BJ (cell line): ENCODE results near the gene SYNPO2. TPM values are rescaled to one million over a fixed set of nuclear protein-coding genes. Genes with fewer than 3 reads are reported as not detected.

ENCODE experiments used
- CTCF ChIA-PET: fragments of 350-600 bp; formaldehyde crosslinking; extraction: SDS; loops from one replicate; lab custom pipeline; 2021; ENCODE audit warnings: antibody characterized with exemption, inconsistent platforms; lab: Yijun Ruan, JAX
- POLR2A ChIA-PET: fragments of 300-600 bp; sonication (Branson Sonifier 250); formaldehyde crosslinking; extraction: SDS; loops from one replicate; lab custom pipeline; 2021; ENCODE audit warnings: antibody characterized with exemption; lab: Charles Lee
- DNase-seq: peaks from one replicate; pipeline ENCODE4 v3.0.0-alpha.2; 2011; ENCODE audit warnings: low read depth
- H3K27me3 ChIP-seq: 2 replicates; pipeline ENCODE4 v1.6.0; 2011; ENCODE audit warnings: low read length; ENCODE audit not compliant: control insufficient read depth, insufficient read depth
- H3K36me3 ChIP-seq: 2 replicates; pipeline ENCODE4 v1.5.1; 2011; ENCODE audit warnings: low read length; ENCODE audit not compliant: control insufficient read depth, insufficient read depth
- H3K4me3 ChIP-seq: 2 replicates; pipeline ENCODE4 v1.5.1; 2011; ENCODE audit warnings: low read depth, mild to moderate bottlenecking, control low read depth, low read length
- CTCF ChIP-seq: IDR thresholded peaks from 2 replicates; pipeline ENCODE4 v1.5.1; 2011; ENCODE audit warnings: low read depth, mild to moderate bottlenecking, control low read depth, inconsistent platforms, low read length, moderate library complexity; ENCODE audit not compliant: insufficient read depth
- polyA plus RNA-seq: library from polyadenylated mRNA; depleted of rRNA; stranded (reverse); fragments of >200 nt; gene quantifications from 2 replicates; pipeline ENCODE4 v1.2.3, GENCODE V29; 2011

The SYNPO2 gene
- polyA plus RNA-seq, 1 experiment, result 39.9 TPM

DNA sequence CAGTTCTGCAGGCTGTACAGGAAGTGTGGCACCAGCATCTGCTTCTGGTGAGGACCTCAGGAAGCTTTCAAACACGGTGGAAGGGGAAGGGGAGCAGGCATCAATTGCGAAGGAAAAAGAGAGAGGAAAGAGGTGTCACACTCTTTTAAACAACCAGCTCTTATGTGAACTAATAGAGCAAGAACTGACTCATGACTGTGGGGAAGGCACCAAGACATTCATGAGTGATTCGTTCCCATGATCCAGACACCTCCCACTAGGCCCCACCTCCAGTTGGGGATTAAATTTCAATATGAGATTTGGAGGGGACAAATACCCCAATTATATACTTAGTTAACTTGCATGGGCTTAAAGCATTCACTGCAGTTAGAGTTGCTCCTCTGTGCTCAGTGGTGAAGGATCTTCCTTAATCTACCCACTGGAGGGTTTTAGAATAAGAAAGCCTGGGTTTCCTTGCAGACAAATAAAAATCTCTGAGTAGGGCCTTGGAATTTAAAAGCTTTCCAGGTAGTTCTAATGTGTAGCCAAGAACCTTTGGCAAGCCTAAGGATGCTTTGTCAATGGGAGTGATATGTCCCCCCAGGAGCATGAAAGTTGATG lies 60.0 kb downstream of the SYNPO2 start:
- Histone ChIP-seq H3K4me3 (no peak overlapping the region), H3K27me3 (no peaks in the 10 kb centered on the region), H3K36me3 (peaks cover 1% of the 10 kb centered on the region; the same call in 1 of the 2 replicates)
- DNase-seq, result no peak
- TF ChIP-seq CTCF, result no peak
- ChIA-PET CTCF (interaction anchor here (1.0 kb wide), 1 partner anchor 176 kb away, joined by 3 read pairs; no protein-coding TSS in a partner anchor), POLR2A (no interaction called here)

GRCh38 chr4:118950224-118950623 lies 61.6 kb downstream of the SYNPO2 start:
- ChIA-PET CTCF (no interaction called here), POLR2A (no interaction called here)
- Histone ChIP-seq H3K4me3 (no peak overlapping the region), H3K27me3 (no peaks in the 10 kb centered on the region), H3K36me3 (peaks cover 1% of the 10 kb centered on the region; the same call in 1 of the 2 replicates)
- DNase-seq, result no peak
- TF ChIP-seq CTCF, result no peak

DNA sequence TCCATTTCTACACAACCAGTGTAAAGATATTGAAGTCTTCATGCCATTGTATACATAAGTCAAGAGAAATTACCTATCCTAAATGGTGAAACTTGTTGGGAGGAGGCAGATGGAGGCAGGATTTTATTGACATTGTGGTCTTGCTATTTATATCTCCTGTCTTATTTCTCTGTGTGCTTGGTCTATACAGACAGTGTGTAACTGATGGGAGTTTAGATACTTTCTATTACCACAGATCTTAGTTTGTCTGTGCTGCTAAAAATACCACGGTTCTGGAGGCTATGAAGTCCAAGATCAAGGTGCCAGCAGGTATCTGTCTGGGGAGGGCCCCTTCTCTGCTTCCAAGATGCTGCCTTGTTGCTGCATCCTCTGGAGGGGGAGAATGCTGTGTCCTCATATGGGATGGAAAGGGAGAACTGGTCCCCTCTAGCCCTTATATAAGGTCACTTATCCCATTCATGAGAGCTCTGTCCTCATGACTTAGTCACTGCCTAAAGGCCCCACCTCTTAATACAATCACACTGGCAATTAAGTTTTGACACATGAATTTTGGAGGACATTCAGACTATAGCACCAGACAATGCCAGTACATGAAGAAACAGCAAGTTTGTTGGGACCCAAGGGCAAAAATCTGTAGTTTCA lies 62.4 kb downstream of the SYNPO2 start:
- Histone ChIP-seq H3K27me3 (no peaks in the 10 kb centered on the region), H3K36me3 (peaks cover 1% of the 10 kb centered on the region; the same call in 1 of the 2 replicates), H3K4me3 (no peak overlapping the region)
- POLR2A ChIA-PET, result no interaction called here
- no peak for DNase-seq
- CTCF ChIA-PET, result interaction anchor here (1.5 kb wide), 1 partner anchor 9 kb away, joined by 4 read pairs; no protein-coding TSS in a partner anchor
- TF ChIP-seq CTCF, result no peak

DNA sequence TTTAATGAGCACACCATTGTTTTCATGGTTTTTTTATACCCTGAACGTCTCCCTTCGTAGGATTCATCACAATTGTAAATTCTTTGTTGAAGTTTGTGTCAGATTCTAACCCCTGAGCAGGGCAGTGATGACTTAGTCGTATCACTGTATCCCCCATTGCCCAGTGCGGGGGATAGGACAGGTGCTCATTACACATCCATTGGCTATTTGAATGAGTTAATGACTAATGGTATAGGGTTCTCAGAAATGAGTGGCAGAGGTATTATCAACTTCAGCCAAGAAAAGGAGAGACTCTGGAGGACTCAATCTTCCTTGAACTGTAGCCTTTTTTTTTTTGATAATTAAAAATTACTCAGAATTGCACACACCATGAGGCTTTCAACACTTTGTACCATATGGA lies 64.6 kb downstream of the SYNPO2 start:
- Histone ChIP-seq H3K27me3 (no peaks in the 10 kb centered on the region), H3K4me3 (no peak overlapping the region), H3K36me3 (peaks cover 1% of the 10 kb centered on the region; the same call in 1 of the 2 replicates)
- POLR2A ChIA-PET, result interaction anchor here (0.7 kb wide), 1 partner anchor 127 kb away, joined by 3 read pairs; no protein-coding TSS in a partner anchor
- no peak for TF ChIP-seq CTCF
- no peak for DNase-seq
- CTCF ChIA-PET, result interaction anchor here (0.7 to 2.1 kb wide), 4 partner anchors 9 to 88 kb away, joined by 3 to 6 read pairs (median 4); partner anchors contain the start of gene SYNPO2

GRCh38 chr4:118954246-118954645 lies 65.6 kb downstream of the SYNPO2 start:
- no peaks in the 10 kb centered on the region for H3K27me3 ChIP-seq
- ChIA-PET CTCF (interaction anchor here (1.0 to 2.1 kb wide), 4 partner anchors 8 to 89 kb away, joined by 3 to 6 read pairs (median 4); partner anchors contain the start of gene SYNPO2), POLR2A (no interaction called here)
- H3K36me3 ChIP-seq, result peaks cover 1% of the 10 kb centered on the region; the same call in 1 of the 2 replicates
- DNase-seq, result no peak
- TF ChIP-seq CTCF, result peak; percentile 47
- H3K4me3 ChIP-seq, result no peak overlapping the region
